C4-2B (cell line): Measurements from ENCODE around the gene FBXL17.

Experiments used
- ZFX ChIP-seq: fragments of 450-650 bp; IDR thresholded peaks from 2 replicates; pipeline ENCODE4 v1.6.1; 2017
- TF ChIP-seq, protein P1 (sequence below): fragments of 450-650 bp; conservative IDR thresholded peaks from 2 replicates; pipeline ENCODE4 v1.5.1; 2017; ENCODE audit warnings: mild to moderate bottlenecking

DNA sequence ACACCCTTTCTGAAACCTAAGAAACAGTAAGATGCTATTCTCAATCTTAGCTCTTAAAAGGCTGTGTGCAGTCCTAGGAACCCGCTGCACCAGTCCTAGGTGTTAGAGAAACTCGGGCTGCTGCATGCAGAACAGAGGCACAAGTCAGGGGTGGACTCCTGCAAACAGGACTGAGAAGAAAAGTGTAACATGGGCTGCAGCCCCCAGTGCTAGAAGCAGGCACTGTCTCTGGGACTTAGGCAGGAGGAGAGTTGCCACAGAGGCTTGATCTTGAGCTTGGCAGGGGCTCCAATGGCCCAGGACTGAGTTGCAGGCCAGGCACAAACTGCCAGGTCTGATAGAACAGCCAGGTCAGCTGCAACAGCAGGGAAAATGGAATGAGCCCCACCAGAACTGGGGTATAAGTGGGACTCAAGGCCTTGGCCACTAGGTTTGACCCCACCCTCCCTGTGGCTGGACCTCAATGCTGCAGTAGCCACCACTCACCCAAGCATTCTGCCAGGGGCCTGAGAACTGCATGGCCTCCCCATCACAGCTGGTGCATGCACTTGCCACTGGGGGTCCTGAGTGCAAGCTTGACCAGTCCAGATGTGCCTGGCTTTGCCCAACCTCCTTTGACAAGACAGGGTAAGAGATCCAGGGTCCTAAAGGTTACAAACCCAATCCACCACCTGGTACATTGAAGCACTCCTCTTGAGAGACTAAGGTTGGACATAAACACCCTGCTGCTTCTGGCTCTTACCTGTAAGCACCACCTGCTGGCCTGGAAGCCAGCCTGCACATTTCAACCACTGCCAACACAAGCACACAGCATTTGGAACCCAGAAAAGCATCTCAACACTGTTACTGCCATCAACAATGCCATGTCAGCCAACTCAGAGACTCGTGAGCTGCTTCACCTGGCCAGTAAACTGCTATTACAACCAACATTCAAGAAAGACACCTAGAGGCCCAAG lies 103.3 kb downstream of the FBXL17 start:
- TF ChIP-seq, protein P1, sequence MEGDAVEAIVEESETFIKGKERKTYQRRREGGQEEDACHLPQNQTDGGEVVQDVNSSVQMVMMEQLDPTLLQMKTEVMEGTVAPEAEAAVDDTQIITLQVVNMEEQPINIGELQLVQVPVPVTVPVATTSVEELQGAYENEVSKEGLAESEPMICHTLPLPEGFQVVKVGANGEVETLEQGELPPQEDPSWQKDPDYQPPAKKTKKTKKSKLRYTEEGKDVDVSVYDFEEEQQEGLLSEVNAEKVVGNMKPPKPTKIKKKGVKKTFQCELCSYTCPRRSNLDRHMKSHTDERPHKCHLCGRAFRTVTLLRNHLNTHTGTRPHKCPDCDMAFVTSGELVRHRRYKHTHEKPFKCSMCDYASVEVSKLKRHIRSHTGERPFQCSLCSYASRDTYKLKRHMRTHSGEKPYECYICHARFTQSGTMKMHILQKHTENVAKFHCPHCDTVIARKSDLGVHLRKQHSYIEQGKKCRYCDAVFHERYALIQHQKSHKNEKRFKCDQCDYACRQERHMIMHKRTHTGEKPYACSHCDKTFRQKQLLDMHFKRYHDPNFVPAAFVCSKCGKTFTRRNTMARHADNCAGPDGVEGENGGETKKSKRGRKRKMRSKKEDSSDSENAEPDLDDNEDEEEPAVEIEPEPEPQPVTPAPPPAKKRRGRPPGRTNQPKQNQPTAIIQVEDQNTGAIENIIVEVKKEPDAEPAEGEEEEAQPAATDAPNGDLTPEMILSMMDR = peak; percentile 42
- TF ChIP-seq ZFX = no peak
